Measurements from ENCODE around the gene FGB.

FGB gene

DNA sequence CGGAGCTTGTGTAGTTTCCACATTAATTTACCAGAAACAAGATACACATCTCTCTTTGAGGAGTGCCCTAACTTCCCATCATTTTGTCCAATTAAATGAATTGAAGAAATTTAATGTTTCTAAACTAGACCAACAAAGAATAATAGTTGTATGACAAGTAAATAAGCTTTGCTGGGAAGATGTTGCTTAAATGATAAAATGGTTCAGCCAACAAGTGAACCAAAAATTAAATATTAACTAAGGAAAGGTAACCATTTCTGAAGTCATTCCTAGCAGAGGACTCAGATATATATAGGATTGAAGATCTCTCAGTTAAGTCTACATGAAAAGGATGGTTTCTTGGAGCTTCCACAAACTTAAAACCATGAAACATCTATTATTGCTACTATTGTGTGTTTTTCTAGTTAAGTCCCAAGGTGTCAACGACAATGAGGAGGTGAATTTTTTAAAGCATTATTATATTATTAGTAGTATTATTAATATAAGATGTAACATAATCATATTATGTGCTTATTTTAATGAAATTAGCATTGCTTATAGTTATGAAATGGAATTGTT, at the start of gene FGB:
FGB (plus strand) TSS at position 315 of the 558 bp plus-strand sequence; CDS start at position 323, 8 bp downstream.
- no peak for FAIRE-seq

DNA sequence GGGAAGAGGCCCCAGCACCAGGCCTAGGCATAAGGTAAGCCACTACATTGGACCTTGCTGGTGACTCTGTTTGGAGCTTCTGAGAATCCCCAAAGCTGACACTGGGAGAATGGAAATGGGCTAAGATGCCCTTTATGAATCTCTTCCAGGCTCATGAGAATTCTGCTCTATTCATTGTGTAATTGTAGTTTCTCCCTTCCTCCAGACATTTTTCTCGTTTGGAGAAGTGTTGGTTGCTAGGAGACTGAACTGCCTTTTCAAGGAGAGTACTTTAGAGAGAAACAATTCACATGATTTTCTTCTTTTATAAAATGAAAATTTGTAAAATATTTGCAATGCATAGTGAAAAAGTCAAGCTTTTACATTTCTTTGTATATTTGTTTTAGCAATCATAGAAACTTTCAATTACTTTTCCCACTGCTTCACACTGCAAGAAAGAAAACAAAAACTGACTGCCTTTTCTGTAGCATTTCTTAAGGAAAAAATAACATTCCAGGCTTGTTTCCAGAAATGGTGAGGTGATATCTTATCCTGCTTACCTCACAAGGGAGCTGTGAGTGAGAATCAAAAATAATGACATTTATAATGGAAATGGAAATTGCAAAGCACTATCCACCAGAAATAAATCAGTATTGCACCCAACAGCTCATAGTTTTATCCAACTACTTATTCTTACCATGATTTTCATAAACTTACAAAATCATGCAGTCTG, 46.3 kb upstream of the FGB start:
- no peak for FAIRE-seq

DNA sequence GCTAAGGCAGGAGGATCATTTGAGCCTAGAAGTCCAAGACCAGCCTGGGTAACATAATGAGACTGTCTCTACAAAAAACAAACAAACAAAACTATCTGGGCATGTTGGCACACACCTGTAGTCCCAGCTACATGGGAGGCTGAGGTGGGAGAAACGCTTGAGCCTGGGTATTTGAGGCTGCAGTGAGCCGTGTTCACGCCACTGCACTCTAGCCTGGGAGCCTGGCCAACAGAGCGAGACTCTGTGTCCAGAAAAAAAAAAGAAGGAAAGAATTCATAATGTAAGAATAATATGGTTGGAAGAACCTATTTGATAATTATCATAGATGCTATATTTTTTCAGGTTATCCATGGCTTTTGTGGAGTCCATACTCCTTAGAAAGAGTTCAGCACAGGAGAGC, 45.2 kb upstream of the FGB start:
- FAIRE-seq = no peak

DNA sequence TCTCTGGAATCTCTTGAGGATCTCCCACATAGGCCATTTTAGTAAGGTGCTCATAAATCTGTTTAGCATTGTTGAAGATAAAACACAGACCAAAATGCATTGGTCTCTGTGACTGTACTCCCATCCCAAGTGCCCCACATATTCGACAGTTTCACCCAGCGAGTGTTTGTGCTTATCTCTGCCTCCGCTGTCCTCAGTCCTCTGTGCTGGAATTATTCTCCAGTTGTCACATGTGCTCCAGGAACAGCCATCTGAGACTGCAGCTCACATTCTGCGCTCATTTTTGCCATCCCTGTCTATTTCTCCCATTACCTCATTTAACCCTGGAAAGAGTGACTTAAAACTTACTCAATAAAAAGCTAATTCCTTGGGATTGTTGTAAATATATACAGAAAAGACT, 43.6 kb upstream of the FGB start:
- FAIRE-seq = no peak

DNA sequence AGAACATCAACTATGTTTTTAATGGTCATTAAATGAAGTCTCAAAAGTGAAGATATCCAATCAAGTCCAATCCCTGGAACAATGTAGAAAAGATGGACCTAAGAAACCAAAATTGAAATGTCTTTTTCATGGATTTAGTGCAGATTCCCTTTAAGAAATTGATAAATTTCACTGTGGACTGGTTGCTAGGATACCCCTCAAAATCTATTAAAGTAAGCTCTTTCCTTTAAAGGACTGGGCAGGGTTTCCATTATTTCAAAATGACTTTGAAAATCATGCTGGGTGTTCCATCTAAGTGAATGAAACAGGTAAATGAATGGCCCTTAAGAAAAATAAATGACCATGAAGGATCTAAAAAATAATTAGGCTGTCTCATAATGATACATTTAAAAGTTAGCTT, 41.2 kb upstream of the FGB start:
- FAIRE-seq = no peak

DNA sequence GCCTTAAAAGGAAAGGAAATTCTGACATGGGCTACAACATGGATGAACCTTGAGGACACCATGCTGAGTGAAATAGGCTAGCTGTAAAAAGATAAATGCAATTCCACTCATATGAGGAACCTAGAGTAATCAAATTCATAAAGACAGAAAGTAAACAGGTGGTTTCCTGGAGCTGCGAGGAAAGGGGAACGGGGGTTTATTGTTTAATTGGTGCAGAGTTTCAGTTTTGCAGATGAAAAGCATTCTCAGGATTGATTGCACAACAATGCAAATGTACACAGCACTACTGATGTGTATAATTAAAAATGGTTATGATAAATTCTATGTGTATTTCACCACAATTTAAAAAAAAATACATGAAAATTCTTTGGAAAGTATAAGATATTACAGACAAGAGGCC, 36.7 kb upstream of the FGB start:
- FAIRE-seq = no peak

DNA sequence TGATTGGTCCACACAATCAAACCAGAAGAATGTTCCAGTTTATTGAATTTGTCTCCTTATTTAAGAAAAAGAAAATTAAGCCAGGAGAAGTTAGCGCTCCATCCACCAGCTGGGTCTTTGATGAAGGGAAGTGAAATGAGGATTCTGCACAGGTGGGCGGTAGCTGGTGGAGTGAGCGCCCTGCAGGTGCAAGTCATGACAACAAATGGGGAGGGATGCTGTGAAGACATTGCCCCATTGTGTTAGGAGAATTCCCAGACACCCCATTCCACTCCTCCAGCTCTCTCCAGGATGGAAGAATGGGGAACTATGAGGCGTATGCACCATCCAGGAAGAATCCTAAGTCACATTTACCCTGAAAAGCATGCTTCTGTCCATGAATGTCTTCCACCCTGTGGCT, 35.5 kb upstream of the FGB start:
- no peak for FAIRE-seq

DNA sequence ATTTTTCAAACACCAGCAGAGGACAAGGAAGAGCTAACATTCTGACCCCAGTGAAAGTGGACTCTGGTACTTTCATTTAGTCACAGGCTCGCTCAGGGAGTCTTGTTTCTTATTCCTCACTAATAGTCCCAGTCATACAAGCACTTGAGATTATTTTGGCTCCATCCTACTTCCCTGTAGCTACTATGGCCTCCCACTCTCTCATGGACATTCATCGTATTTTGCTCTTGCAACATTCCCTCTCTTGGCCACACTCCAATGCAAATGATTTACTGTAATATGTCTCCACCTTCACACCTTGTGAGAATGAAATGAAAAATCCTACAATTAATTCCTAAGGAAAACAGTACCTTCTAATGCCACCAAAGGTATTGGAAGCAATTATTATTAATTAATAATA, 33.9 kb upstream of the FGB start:
- no peak for FAIRE-seq

DNA sequence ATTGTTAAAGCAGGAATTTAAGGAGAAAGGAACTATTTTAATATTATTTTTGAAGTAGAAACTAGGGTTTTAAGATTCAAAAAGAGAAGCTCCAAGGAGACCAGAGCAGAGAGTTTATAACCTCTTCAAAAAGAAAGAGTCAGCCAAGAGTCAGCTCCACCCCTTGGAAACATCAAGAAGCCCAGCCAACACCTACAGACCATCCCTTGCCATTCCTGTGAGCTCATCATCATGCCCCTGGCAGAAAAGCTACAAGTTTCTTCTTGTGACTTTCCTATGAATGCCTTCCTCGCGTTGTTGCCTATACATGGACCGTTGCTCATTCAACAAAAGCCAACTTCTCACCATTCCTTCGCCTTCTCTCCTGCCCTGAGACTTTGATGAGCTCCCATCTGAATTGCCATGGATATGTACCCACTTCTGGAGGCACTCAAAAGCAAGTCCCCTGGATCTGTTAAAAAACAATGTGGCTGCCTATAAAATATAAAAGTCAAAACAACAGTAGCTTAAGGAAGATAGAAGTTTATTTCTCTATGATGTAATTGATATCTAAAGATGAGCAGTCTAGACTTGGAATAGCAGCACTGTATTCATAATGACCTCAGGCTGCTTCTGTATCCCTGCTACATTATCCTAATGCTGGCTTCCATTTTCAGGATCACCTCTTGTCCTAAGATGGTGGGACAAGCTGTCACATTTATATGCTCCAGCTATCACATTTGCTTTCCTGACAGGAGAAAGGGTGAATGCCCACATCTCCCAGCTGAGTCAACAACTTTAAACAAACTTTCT, 32.9 kb upstream of the FGB start:
- FAIRE-seq = no peak

DNA sequence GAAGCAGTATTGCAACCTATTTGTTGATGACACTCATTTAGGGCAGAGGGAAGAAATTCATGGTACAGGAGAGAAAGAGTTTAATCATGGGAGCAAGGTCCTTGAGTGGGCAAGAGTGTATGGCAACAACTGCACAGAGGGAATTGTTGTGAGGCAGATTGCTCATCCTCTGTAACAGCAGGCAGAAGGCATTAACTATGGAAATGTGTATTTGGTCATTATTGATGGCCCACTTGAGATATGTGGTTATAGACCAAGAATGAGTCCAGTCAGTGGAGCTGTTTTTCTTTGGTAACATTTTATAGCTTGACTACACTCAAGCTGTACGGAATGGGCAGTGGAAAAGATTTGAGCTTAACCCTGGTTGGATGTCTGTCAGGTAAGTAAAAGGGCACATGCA, 28.5 kb upstream of the FGB start:
- no peak for FAIRE-seq

DNA sequence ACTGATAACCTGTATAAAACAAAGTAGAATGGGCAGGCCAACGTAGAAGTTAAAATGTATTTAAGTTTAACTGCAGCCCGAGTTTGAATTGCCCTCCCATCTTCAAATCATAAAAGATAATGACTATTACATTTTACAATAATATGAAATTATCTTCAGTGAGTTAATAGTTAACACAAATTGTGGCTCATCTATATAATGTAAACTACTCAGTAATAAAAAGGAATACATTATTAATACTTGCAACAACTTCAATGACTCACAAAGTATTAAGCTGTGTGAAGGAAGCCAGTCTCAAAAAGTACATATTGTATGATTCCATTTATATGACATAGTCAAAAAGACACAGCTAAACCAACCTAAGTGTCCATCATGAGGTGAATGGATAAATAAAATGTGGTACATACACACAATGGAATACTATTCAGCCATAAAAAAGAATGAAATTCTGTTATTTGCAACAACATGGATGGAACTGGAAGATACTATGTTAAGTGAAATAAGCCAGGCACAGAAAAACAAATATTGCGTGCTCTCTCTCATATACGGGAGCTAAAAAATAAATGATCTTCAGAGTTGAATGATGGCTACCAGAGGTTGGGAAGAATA, 20.4 kb upstream of the FGB start:
- FAIRE-seq = no peak

DNA sequence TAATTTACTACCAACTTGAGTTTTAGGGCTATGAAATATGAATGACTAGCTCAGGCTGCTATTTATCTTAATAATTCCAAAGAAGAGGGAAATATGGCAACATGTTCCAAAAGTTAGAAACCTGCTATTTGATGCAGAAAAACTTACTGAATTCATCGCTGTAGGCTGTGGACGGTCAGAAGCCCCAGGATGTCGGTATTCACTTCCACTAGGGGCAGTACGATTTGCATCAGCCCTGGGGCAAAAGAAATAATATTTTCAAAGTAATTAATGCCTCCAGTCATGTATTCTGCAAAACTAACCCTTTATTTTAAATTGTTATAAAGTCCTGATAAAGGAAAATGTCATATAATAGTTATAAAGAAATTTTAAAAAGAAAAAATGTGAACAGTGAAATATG, 17.1 kb upstream of the FGB start:
- FAIRE-seq = no peak

DNA sequence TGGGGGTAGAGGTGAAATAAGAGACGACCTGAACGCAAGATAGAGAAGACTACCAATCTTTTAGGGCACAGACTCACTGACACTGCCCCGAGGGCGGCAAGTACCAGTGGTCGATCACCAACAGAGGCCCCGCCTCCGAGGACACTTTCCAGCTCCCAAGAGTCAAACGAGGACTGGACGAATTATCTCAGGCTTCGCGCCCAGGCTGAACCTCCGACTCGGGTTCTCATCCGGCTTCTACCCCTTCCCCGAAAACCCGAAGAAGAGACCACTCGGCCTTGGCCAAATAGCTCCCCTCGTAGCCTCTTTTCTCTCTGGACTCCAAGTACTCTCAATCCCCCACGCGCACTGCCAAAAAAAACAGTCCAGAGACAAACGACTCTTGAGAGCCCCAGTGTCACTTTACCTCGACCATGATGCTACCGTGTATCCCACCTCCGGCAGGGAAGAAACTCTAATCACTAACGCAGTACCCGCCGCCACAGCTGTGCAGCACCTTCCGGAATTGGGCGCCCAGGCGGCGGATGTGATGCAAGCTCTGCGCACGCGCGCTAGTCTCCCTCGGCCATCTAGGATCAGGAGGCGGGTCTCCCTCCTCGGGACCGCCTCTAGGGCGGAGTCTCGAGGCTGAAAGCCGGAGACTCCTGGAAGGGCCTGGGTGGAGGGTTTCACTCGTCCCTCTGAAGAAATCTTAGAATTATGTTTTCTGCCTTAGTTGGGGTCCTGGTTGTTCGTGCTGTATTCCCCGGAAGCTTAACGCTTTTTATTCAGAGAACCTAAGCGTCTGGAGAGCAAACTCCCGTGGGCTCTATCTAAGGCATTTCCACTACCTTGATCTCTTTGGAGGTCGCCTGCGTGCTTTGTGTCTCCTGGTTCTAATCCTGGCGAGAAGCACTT, 12.7 kb upstream of the FGB start, which contains the start of gene PLRG1:
PLRG1 (minus strand) TSS at position 507 of the 897 bp plus-strand sequence; CDS start at position 415, 92 bp downstream.
- FAIRE-seq = peak; percentile 90

DNA sequence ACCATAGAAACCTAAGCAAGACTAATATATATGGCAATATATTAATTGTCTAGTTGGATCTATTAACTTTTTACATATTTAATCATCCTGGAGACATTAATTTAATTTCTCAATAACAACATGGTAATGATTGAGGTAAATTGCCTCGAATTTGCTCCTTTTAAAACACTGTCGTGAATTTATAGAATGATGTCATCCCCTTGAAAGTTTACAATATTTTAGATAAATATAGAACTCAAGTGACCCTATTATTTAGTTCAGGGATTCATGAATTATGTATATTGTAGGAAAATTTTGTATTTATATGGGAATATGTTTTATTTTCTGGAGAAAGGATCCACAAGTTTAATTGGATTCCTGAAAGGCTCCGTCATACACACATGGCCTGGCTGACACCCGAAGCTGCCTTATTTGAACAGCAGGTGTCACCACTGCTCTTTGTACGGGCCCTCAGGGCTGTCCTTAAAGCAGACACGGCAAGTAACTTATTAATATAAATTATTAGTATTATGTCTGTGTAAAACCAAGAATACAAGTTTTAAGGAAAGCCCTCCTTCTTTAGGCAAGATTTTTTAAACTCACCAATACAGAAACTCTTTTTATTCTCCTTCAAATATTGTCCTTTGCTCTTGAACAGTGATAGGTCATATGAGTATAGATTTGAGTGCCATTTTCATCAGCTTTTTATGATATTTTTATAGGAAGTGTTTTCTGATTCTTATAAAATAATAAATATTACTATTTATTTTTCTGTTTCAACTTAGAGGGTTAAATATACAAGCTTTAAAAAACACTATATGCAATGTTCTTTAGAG, 10.7 kb upstream of the FGB start:
- peak; percentile 29 for FAIRE-seq

DNA sequence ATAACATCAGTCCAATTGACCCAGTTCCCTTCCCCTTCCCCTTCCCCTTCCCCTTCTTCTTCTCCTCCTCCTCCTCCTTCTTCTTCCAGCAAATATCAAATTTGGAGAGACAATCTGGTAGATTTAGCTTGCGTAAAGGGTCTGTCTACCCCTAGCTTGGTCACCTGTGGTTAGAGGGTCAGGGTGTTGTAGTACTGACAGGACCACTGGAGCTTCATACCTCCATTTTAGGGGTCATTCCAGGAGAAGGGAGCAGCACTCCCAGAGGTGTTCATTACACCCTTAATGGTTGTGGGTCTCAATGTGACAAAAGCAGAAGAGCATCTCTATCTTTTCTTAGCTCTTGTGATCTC, 3.7 kb upstream of the FGB start:
- FAIRE-seq = no peak

DNA sequence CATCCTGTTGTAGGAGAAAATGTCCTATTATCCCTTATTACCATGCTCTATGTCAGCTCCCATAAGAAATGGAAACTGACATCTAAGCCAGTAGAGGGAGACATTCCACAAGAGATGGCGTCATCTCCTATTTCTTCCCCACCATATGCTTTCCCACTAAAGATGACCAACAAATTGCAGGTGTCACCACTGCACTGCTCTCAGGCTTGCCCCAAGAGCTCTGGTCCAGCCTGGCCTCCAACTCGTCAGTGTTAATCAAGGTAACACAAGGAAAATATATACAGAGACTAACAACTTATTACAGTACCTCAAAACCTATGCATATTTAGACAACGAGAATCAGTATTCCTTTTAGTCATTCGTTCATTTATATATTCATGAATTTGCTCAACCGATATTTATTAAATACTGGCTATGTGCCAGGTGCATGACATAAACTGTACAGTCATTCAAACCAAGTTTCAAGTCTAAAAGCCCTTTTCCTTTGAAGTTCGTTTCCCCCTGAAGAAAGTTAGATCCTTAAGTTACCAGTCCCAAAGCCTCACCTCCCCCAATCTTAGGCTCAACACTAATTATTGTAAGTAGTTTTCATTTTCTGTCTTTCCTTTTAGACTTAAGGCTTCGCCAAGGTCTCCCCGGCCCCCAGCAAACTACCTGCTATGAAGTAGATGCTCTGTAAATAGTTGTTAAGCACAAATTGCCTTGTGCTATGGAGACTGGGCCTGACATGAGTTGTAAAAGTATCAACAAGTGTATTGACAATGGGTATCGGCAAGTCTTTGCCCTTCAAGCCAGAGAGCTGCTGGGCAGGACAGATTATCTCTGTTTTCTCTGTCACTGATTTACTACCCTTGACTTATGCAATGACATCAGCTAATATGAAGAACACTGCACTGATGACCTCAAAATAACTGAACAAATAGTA, 3.1 kb upstream of the FGB start:
- FAIRE-seq = no peak

DNA sequence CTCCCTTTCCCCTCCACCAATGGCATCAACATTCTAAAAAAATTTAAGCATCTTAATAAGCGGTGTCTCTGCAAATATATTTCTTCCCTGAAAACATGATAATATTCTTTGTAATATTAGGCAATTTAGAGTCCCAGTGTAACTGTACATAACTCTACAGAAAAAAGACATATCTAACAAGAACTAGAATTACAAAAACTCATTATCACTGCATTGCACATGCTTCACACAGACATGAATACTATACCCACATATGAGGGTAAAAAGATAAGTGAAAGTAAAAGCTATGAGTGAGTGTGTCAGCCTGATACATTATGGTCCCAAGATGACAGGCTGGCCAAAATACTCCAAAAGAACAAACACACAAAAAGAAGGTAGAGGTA, 2.4 kb upstream of the FGB start:
- FAIRE-seq = no peak

DNA sequence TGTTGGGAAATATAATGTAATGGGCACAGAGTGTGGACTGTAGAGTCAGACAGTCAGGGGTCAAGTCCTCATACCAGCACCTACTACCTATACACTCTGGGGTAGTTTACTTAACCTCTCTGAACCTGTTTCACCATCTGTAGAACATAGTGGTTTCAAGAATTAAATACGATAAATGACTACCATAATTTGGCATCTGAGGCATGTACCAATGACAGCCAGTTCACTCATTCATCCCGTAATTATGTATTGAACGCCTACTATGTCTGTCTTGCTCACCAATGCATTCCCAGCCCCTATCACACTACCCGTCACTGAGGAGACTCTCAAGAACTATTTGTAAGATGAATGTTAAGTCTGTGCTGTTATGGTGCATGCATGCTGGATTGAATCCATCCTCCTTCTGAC, 2.0 kb upstream of the FGB start:
- no peak for FAIRE-seq

DNA sequence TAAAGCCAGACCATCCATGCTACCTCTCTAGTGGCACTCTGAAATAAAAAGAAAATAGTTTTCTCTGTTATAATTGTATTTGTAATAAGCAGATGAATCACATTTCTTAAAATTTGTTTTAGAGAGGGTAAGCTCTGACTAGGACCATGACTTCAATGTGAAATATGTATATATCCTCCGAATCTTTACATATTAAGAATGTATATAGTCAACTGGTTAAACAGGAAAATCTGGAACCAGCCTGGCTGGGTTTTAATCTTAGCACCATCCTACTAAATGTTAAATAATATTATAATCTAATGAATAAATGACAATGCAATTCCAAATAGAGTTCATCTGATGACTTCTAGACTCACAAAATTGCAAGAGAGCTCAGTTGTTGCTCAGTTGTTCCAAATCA, 1.5 kb downstream of the FGB start:
- FAIRE-seq = no peak

DNA sequence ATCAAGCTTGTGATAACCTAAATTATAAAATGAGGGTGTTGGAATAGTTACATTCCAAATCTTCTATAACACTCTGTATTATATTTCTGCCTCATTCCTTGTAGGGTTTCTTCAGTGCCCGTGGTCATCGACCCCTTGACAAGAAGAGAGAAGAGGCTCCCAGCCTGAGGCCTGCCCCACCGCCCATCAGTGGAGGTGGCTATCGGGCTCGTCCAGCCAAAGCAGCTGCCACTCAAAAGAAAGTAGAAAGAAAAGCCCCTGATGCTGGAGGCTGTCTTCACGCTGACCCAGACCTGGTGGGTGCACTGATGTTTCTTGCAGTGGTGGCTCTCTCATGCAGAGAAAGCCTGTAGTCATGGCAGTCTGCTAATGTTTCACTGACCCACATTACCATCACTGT, 2.9 kb downstream of the FGB start:
- FAIRE-seq = no peak

Measured in TTC549 (cell line).